GM12878 (cell line): ENCODE data around the gene SMPD2. TPM values are rescaled to one million over a fixed set of nuclear protein-coding genes. Genes with fewer than 3 reads are reported as not detected.

ENCODE experiments used
- ATAC-seq: fragments of 200-7000 bp; cut with Tn5 transposase; 3 replicates; pipeline ENCODE4 v1.9.1; 2020; ENCODE audit warnings: mild to moderate bottlenecking, moderate library complexity
- BruUV-seq: library from RNA; stranded (reverse); fragments of 400-500 nt; replicated peaks from 2 replicates; lab custom pipeline; 2021; lab: Mats Ljungman, UMichigan
- CTCF ChIA-PET: fragments of 300-600 bp; sonication (Branson Sonifier 250); formaldehyde crosslinking; extraction: SDS; loops from one replicate; lab custom pipeline; 2021; ENCODE audit warnings: inconsistent platforms; lab: Yijun Ruan, JAX
- POLR2A ChIA-PET: fragments of 350-600 bp; formaldehyde crosslinking; extraction: SDS; loops from one replicate; lab custom pipeline; 2021; ENCODE audit warnings: inconsistent platforms; lab: Charles Lee
- RAD21 ChIA-PET: fragments of 300-600 bp; sonication (Branson Sonifier 250); formaldehyde crosslinking; loops from one replicate; lab custom pipeline; 2023; ENCODE audit warnings: antibody characterized with exemption; ENCODE audit not compliant: unreplicated experiment; lab: Charles Lee
- SMC1A ChIA-PET: fragments of 300-600 bp; sonication (Branson Sonifier 250); formaldehyde crosslinking; loops from one replicate; lab custom pipeline; 2023; ENCODE audit not compliant: unreplicated experiment, uncharacterized antibody; lab: Charles Lee
- DNase-seq: peaks from one replicate; pipeline ENCODE4 v3.0.0-alpha.2; 2011; ENCODE audit warnings: low read depth, low spot score
- FAIRE-seq: peaks from 3 replicates; lab custom pipeline; 2011; peaks lifted over from hg19 to GRCh38; lab: Jason Lieb, UNC
- H2AFZ ChIP-seq: 2 replicates; pipeline ENCODE4 v1.6.0; 2011; ENCODE audit warnings: low read depth, low read length, control low read depth; ENCODE audit not compliant: control insufficient read depth
- H3K27ac ChIP-seq: 2 replicates; pipeline ENCODE4 v1.5.1; 2011; ENCODE audit warnings: control low read depth; ENCODE audit not compliant: control insufficient read depth, insufficient read depth
- H3K27me3 ChIP-seq, 2 experiments: replicated peaks in 1 of 2; 2 replicates each; pipeline versions ENCODE4 v1.6.0 to v1.6.1; 2011; ENCODE audit warnings: low read length in 1 of 2; ENCODE audit not compliant: control insufficient read depth in 2 of 2, insufficient read depth in 2 of 2
- H3K36me3 ChIP-seq, 2 experiments: 2 replicates each; pipeline ENCODE4 v1.5.1; 2011; ENCODE audit warnings: low read length in 1 of 2; ENCODE audit not compliant: control insufficient read depth in 2 of 2, insufficient read depth in 2 of 2
- H3K4me1 ChIP-seq: 2 replicates; pipeline ENCODE4 v1.6.1; 2011; ENCODE audit warnings: mild to moderate bottlenecking, low read length, moderate library complexity, mixed read lengths; ENCODE audit not compliant: control insufficient read depth, insufficient read depth
- H3K4me2 ChIP-seq: 2 replicates; pipeline ENCODE4 v1.6.0; 2011; ENCODE audit warnings: control low read depth; ENCODE audit not compliant: control insufficient read depth, insufficient read depth
- H3K4me3 ChIP-seq: fragments of 200-600 bp; sonication (generic); 2 replicates; pipeline ENCODE4 v1.5.1; 2016
- H3K79me2 ChIP-seq: 2 replicates; pipeline ENCODE4 v1.6.0; 2011; ENCODE audit warnings: low read length; ENCODE audit not compliant: control insufficient read depth, insufficient read depth
- H3K9ac ChIP-seq: 2 replicates; pipeline ENCODE4 v1.8.0; 2011; ENCODE audit warnings: low read length, control low read depth, mixed read lengths; ENCODE audit not compliant: control insufficient read depth, insufficient read depth
- H3K9me3 ChIP-seq: replicated peaks from 3 replicates; pipeline ENCODE4 v1.5.1; 2011; ENCODE audit warnings: mild to moderate bottlenecking, low read length; ENCODE audit not compliant: control insufficient read depth, insufficient read depth
- H4K20me1 ChIP-seq: 2 replicates; pipeline ENCODE4 v1.6.0; 2011; ENCODE audit not compliant: control insufficient read depth, insufficient read depth
- CEBPZ ChIP-seq: fragments of 150-350 bp; IDR thresholded peaks from 2 replicates; pipeline ENCODE4 v1.6.1; 2016; ENCODE audit warnings: low read depth, low read length
- CREM ChIP-seq: IDR thresholded peaks from 2 replicates; pipeline ENCODE4 v1.6.1; 2014; ENCODE audit warnings: antibody characterized with exemption, low read depth
- ETV6 ChIP-seq, 2 experiments: fragments of 450-650 bp in 1 of 2; IDR thresholded peaks in 1 of 2; conservative IDR thresholded peaks in 1 of 2; 2 replicates each; pipeline ENCODE4 v1.6.1; 2014; ENCODE audit warnings: antibody characterized with exemption in 1 of 2, borderline replicate concordance in 1 of 2, low read depth in 1 of 2, mild to moderate bottlenecking in 1 of 2, moderate library complexity in 1 of 2
- EZH2 ChIP-seq: IDR thresholded peaks from 2 replicates; pipeline ENCODE4 v1.6.1; 2012; ENCODE audit warnings: low read depth, mild to moderate bottlenecking, control low read depth, inconsistent platforms, low read length, borderline replicate concordance; ENCODE audit not compliant: control insufficient read depth
- IKZF1 ChIP-seq: fragments of 450-650 bp; conservative IDR thresholded peaks from 2 replicates; pipeline ENCODE4 v1.6.1; 2017; ENCODE audit warnings: antibody characterized with exemption, mild to moderate bottlenecking
- NFXL1 ChIP-seq: fragments of 450-650 bp; IDR thresholded peaks from 2 replicates; pipeline ENCODE4 v1.6.1; 2017; ENCODE audit warnings: antibody characterized with exemption, mild to moderate bottlenecking, borderline replicate concordance
- NKRF ChIP-seq: fragments of 450-650 bp; conservative IDR thresholded peaks from 2 replicates; pipeline ENCODE4 v1.6.1; 2017; ENCODE audit warnings: mild to moderate bottlenecking, moderate library complexity
- NR2C2 ChIP-seq: IDR thresholded peaks from 2 replicates; pipeline ENCODE4 v1.6.1; 2011; ENCODE audit warnings: borderline replicate concordance, low read depth; ENCODE audit not compliant: control insufficient read depth, insufficient read length
- SIX5 ChIP-seq: IDR thresholded peaks from 2 replicates; pipeline ENCODE4 v1.6.1; 2011; ENCODE audit warnings: mild to moderate bottlenecking, low read depth, low read length, moderate library complexity; ENCODE audit not compliant: severe bottlenecking
- SKIL ChIP-seq: fragments of 450-650 bp; IDR thresholded peaks from 2 replicates; pipeline ENCODE4 v1.6.1; 2017; ENCODE audit warnings: mild to moderate bottlenecking, low read depth, inconsistent platforms; ENCODE audit not compliant: poor library complexity, severe bottlenecking
- SRF ChIP-seq, 2 experiments: IDR thresholded peaks; 2 replicates each; pipeline ENCODE4 v1.6.1; 2011; ENCODE audit warnings: low read depth in 2 of 2, low read length in 2 of 2, mild to moderate bottlenecking in 1 of 2, moderate library complexity in 1 of 2
- SUZ12 ChIP-seq: fragments of 200-600 bp; sonication (generic); IDR thresholded peaks from one replicate; pipeline ENCODE4 v1.6.1; 2018; ENCODE audit warnings: antibody characterized with exemption, mild to moderate bottlenecking; ENCODE audit not compliant: unreplicated experiment
- TCF12 ChIP-seq: IDR thresholded peaks from 2 replicates; pipeline ENCODE4 v1.6.1; 2011; ENCODE audit warnings: low read depth, mild to moderate bottlenecking, low read length
- WRNIP1 ChIP-seq: IDR thresholded peaks from 2 replicates; pipeline ENCODE4 v1.6.1; 2011; ENCODE audit warnings: low read depth, low read length, improper control_type of control experiment, borderline replicate concordance
- WGBS: methylation state at CpG from one replicate; pipeline ENCODE4 v1.1.6; 2016; ENCODE audit warnings: low lambda C conversion rate; ENCODE audit not compliant: insufficient replicate concordance, insufficient coverage; ENCODE audit errors: missing lambda C conversion rate; 5-methylcytosine and 5-hydroxymethylcytosine counted together
- in situ Hi-C: fragments of 300-500 bp; cut with MboI; formaldehyde crosslinking; loops from 9 replicates; pipeline ENCODE4 v1.14.3; 2018; ENCODE audit warnings: mixed read lengths
- intact Hi-C: fragments of 100-400 bp; cut with micrococcal nuclease; formaldehyde crosslinking; loops from one replicate; pipeline ENCODE4 v1.14.2; 2022; ENCODE audit not compliant: unreplicated experiment
- polyA plus RNA-seq, 11 experiments: library from polyadenylated mRNA; depleted of rRNA in 4 of 11; unstranded in 6 of 11; stranded (reverse) in 5 of 11; fragments of >200 nt; fragmentation: Nextera tagmentation in 4 of 11; fragmentation: Illumina TruSeq in 1 of 11; extraction: Ambion mirVana in 4 of 11; extraction: Trizol in 1 of 11; gene quantifications; 1 replicate in 1 of 11; 2 replicates in 10 of 11; pipeline versions ENCODE4 v1.2.1 to v1.2.3, GENCODE V29; 2011 to 2016; ENCODE audit warnings: inconsistent platforms in 2 of 11, missing spikeins in 2 of 11, low read depth in 1 of 11
- total RNA-seq, 4 experiments: library from RNA; depleted of rRNA in 3 of 4; stranded (reverse); fragments of >200 nt in 3 of 4; fragmentation: Illumina TruSeq in 1 of 4; extraction: Trizol in 1 of 4; gene quantifications; 2 replicates each; pipeline versions ENCODE4 v1.2.1 to v1.2.3, GENCODE V29; 2013 to 2021

Gene SMPD2
- total and polyA plus RNA-seq, 10 of the 15 experiments (the other 5 are each of a cell fraction or from before 2014, with no cell fraction given), result 0.06 to 15.4 (median 9.7) TPM

GRCh38 chr6:109477184-109477583, 36.7 kb downstream of the SMPD2 start (continued):
- TF ChIP-seq CEBPZ, result no peak

GRCh38 chr6:109477725-109478124, 37.2 kb downstream of the SMPD2 start:
- Histone ChIP-seq H2AFZ (no peak overlapping the region), H3K79me2 (peaks cover 74% of the 10 kb centered on the region), H4K20me1 (no peaks in the 10 kb centered on the region), H3K9me3 (no peaks in the 10 kb centered on the region), H3K27ac (peak overlapping the region; percentile 64), H3K9ac (peak overlapping the region; percentile 14; the same call in 1 of the 2 replicates), H3K4me2 (peak overlapping the region; percentile 84), H3K4me3 (peak overlapping the region; percentile 56), H3K4me1 (peaks cover 10% of the 10 kb centered on the region), H3K36me3 (peaks cover 0 to 29% of the 10 kb centered on the region in 2 experiments), H3K27me3 (no peaks in the 10 kb centered on the region)
- in situ Hi-C loops, result no loop called here
- WGBS, result 48% methylated on average over 2 of the region's 2 CpGs
- FAIRE-seq (no peak), DNase-seq (no peak), ATAC-seq (peak; percentile 77)
- ChIA-PET CTCF (interaction anchor here (1.4 to 2.0 kb wide), 2 partner anchors 14 to 21 kb away, joined by 4 to 5 read pairs; no protein-coding TSS in a partner anchor), RAD21 (interaction anchor here (1.4 to 5.5 kb wide), 4 partner anchors 13 to 36 kb away, joined by 4 to 97 read pairs (median 15); partner anchors contain the start of gene MICAL1), POLR2A (interaction anchor here (0.6 to 9.3 kb wide), 3 partner anchors 18 to 37 kb away, joined by 3 to 132 read pairs (median 3); partner anchors contain the start of gene MICAL1), SMC1A (interaction anchor here (1.6 to 9.4 kb wide), 5 partner anchors 9 to 36 kb away, joined by 4 to 148 read pairs (median 22); partner anchors contain the start of genes MICAL1, PPIL6 and SMPD2)
- no TSS peak for BruUV-seq
- intact Hi-C loops, result loop anchor here (10.0 kb wide), 1 partner anchor 707 kb away; the partner anchor contains the start of gene CDC40
- TF ChIP-seq NKRF (no peak), ETV6 (conservative IDR thresholded peaks at IDR 0.05 in 1 of 2, IDR thresholded peaks at IDR 0.05 in 1 of 2; ENCODE audit: borderline replicate concordance in 1 of 2, low read depth in 1 of 2) (no peak), WRNIP1 (0 out of 2 replicates have a peak, but pooled peaks have one; percentile 61), NFXL1 (no peak), SUZ12 (no peak), SKIL (no peak), SIX5 (no peak), EZH2 (no peak), NR2C2 (no peak), TCF12 (no peak), CREM (no peak), SRF (IDR thresholded peaks at IDR 0.05; ENCODE audit: low read depth in 2 of 2, low read length in 2 of 2) (no peak), IKZF1 (peak; percentile 45; the same call in 1 of the 2 replicates)
